HFFc6 (cell line): ENCODE data around the gene RBM14. TPM values are rescaled to one million over a fixed set of nuclear protein-coding genes. Genes with fewer than 3 reads are reported as not detected.
"Not testable (repeated sequence)": the region's sequence is repeated elsewhere in the genome, so short reads cannot be mapped to it uniquely, and the experiment has no call there.

Experiments
- DNase-seq: peaks from one replicate; pipeline ENCODE4 v3.0.0-alpha.2; 2018
- H3K27ac Mint-ChIP-seq: 2 replicates; pipeline ENCODE4 v1.8.0; 2020; ENCODE audit warnings: mild to moderate bottlenecking, mixed read lengths
- H3K27me3 Mint-ChIP-seq: 2 replicates; pipeline ENCODE4 v1.8.0; 2021; ENCODE audit warnings: mild to moderate bottlenecking, moderate library complexity, mixed read lengths; ENCODE audit not compliant: insufficient read depth
- H3K36me3 Mint-ChIP-seq: 2 replicates; pipeline ENCODE4 v1.8.0; 2021; ENCODE audit warnings: low read depth, mixed read lengths
- H3K4me1 Mint-ChIP-seq: 2 replicates; pipeline ENCODE4 v1.8.0; 2020; ENCODE audit warnings: low read depth, mixed read lengths
- H3K4me3 Mint-ChIP-seq: 2 replicates; pipeline ENCODE4 v1.8.0; 2020; ENCODE audit warnings: mild to moderate bottlenecking, moderate library complexity, mixed read lengths
- H3K9me3 Mint-ChIP-seq: 2 replicates; pipeline ENCODE4 v1.8.0; 2020; ENCODE audit warnings: mild to moderate bottlenecking, mixed read lengths
- total RNA-seq, 6 experiments: library from RNA; stranded (reverse); fragmentation: NEBNext Ultra II Directional; extraction: Animal tissue kit (Norgen Biotek cat#: 25700); gene quantifications; 2 replicates in 1 of 6; 3 replicates in 5 of 6; pipeline ENCODE4 v1.2.3, GENCODE V29; 2021
- TF ChIP-seq, protein P1 (sequence below): fragments of 200-600 bp; sonication (generic); IDR thresholded peaks from 2 replicates; pipeline ENCODE4 v1.5.0; 2021; ENCODE audit warnings: antibody characterized with exemption, mild to moderate bottlenecking

The RBM14 gene
- total RNA-seq, 6 experiments from 2014 or later: 54.1 to 71.5 (median 64.9) TPM

DNA sequence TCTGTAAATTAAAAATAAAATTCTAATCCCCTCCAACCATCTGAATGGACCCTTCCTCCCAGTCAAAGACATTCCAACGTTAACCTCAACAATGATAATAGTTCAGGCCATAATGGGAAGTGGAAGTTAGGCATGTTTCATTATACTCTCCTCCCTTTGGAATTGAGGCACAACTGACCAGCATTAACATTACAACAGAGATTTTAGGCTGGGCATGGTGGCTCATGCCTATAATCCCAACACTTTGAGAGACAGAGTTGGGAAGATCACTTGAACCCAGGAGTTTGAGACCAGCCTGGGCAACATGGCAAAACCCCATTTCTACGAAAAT, 45.6 kb upstream of the RBM14 start:
- Mint-ChIP-seq H3K9me3 (no peaks in the 10 kb centered on the region), H3K4me1 (peaks cover 18% of the 10 kb centered on the region), H3K27me3 (peaks cover 33% of the 10 kb centered on the region), H3K36me3 (0 out of 2 replicates have a peak, but pooled peaks cover 5% of the 10 kb centered on the region), H3K27ac (no peak overlapping the region), H3K4me3 (no peak overlapping the region)
- TF ChIP-seq, protein P1, sequence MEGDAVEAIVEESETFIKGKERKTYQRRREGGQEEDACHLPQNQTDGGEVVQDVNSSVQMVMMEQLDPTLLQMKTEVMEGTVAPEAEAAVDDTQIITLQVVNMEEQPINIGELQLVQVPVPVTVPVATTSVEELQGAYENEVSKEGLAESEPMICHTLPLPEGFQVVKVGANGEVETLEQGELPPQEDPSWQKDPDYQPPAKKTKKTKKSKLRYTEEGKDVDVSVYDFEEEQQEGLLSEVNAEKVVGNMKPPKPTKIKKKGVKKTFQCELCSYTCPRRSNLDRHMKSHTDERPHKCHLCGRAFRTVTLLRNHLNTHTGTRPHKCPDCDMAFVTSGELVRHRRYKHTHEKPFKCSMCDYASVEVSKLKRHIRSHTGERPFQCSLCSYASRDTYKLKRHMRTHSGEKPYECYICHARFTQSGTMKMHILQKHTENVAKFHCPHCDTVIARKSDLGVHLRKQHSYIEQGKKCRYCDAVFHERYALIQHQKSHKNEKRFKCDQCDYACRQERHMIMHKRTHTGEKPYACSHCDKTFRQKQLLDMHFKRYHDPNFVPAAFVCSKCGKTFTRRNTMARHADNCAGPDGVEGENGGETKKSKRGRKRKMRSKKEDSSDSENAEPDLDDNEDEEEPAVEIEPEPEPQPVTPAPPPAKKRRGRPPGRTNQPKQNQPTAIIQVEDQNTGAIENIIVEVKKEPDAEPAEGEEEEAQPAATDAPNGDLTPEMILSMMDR: no peak
- DNase-seq: no peak

DNA sequence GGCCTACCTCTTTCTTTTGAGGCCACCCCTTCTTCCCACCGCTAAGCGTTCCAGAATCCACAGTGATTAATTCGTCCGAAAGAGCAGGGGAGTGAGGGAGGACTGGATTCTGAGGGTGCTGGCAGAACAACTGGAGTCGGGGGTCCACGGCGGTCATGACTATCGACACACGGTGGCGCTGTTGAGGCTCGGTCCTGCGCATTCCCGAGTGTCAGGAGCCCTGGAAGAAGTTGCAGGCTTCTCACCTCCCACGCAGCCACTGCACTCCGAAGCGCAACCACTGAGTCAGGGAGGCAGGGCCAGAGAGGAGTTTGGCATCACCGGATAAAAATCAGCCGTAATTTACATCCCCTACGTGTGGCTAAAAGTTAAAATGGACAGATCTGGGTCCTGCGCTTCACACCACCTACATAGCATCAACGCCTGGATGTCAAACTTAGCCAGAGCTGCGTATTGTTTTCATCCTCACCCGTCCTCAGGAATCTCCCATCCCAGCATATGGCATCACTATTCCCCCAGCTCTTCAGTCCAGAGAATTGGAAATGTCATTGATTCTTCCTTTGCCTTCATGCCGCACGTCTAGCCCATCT, 37.3 kb upstream of the RBM14 start:
- H3K9me3 Mint-ChIP-seq: peaks cover 17% of the 10 kb centered on the region
- no peak overlapping the region for H3K4me3 Mint-ChIP-seq
- TF ChIP-seq, protein P1: peak; percentile 90
- peaks cover 18% of the 10 kb centered on the region for H3K4me1 Mint-ChIP-seq
- no peak overlapping the region for H3K27ac Mint-ChIP-seq
- peaks cover 7% of the 10 kb centered on the region; the same call in 1 of the 2 replicates for H3K36me3 Mint-ChIP-seq
- H3K27me3 Mint-ChIP-seq: peaks cover 23% of the 10 kb centered on the region
- peak; percentile 48 for DNase-seq

DNA sequence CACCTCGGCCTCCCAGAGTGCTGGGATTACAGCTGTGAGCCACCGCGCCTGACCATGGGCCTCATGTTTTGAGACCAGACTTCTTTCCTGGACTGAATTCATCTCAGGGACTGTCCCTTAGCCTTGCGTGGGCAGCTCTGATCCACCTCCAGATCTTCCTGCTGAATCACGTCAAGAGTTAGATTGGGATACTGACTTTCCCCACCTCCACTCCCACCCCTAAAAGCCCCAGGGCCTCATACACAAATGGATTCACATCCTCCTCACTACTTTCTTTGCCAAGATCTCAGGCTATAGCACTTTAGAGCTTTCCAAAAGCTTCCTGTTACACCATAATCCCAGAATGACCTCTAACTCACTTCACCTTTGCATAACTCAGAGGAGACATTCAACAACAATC, 35.6 kb upstream of the RBM14 start:
- Mint-ChIP-seq H3K36me3 (peaks cover 7% of the 10 kb centered on the region; the same call in 1 of the 2 replicates), H3K9me3 (peaks cover 17% of the 10 kb centered on the region), H3K27me3 (peaks cover 19% of the 10 kb centered on the region), H3K4me3 (no peak overlapping the region), H3K27ac (no peak overlapping the region), H3K4me1 (peaks cover 9% of the 10 kb centered on the region)
- DNase-seq: no peak
- TF ChIP-seq, protein P1: no peak

DNA sequence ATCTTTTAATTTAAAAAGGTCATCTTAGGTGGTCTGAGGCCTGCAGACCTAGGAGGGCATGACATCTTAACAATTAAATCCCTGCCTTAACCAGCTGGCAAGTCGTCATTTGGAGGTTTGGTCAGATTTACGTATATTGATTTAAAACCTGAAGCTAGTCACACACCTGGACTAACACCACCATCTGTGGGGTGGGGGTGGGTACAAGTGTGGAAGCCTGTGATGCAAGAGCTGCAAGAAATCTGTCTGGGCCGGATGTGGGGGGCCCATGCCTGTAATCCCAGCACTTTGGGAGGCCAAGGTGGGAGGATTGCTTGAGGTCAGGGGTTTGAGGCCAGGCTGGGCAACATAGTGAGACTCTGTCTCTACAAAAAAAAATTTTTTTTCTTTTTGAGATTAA, 35.2 kb upstream of the RBM14 start:
- peaks cover 7% of the 10 kb centered on the region; the same call in 1 of the 2 replicates for H3K36me3 Mint-ChIP-seq
- H3K4me3 Mint-ChIP-seq: no peak overlapping the region
- peaks cover 9% of the 10 kb centered on the region for H3K4me1 Mint-ChIP-seq
- TF ChIP-seq, protein P1: no peak
- peaks cover 14% of the 10 kb centered on the region for H3K27me3 Mint-ChIP-seq
- DNase-seq: no peak
- peaks cover 17% of the 10 kb centered on the region for H3K9me3 Mint-ChIP-seq
- H3K27ac Mint-ChIP-seq: no peak overlapping the region

DNA sequence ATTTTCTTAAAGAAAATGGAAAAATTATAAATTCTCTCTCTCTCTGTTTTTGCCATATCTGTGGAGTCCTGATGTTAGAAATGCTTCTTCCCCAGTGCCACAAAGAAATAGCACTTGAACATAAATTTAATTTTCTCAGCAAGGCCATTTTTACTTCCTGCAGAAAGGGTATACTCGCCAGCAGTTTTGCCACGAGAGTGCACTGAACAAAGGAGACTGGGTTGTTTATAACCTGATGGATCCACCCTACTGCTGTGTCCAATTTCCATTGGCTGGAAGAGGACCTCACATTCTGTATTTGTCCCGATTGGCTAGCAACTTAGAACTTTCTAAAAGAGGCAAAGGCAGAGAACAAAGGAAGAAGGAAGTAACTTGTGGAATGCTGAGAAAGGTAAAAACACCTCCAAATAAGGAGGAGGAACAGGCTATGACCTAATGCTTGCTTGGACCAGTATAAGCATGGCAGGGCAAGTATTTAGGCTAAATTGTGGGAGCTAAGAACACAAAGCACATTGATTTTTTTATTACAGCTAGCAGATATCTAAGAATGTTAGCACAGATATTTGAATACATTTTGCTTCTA, 33.8 kb upstream of the RBM14 start:
- not testable (repeated sequence) for H3K27ac Mint-ChIP-seq

DNA sequence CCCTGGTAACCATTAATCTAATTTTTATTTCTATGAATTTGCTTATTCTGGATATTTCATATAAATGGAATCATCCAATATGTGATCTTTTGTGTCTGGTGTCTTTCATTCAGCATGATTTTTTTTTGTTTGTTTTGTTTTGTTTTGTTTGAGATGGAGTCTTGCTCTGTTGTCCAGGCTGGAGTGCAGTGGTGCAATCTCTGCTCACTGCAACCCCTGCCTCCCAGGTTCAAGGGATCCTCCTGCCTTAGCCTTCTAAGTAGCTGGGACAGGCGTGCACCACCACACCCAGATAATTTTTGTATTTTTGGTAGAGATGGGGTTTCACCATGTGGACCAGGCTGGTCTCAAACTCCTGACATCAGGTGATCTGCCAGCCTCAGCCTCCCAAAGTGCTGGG, 31.0 kb upstream of the RBM14 start:
- not testable (repeated sequence) for H3K4me1 Mint-ChIP-seq, H3K36me3 Mint-ChIP-seq, H3K27ac Mint-ChIP-seq, DNase-seq, H3K4me3 Mint-ChIP-seq
- H3K9me3 Mint-ChIP-seq: peaks cover 17% of the 10 kb centered on the region
- peaks cover 13% of the 10 kb centered on the region for H3K27me3 Mint-ChIP-seq

More for the DNA sequence above, 33.8 kb upstream of the RBM14 start:
- not testable (repeated sequence) for H3K36me3 Mint-ChIP-seq, DNase-seq, H3K4me3 Mint-ChIP-seq, H3K4me1 Mint-ChIP-seq
- peaks cover 17% of the 10 kb centered on the region for H3K9me3 Mint-ChIP-seq
- H3K27me3 Mint-ChIP-seq: peaks cover 13% of the 10 kb centered on the region
